Neuronal stem cell (in vitro differentiated cells): ENCODE data around the gene ERVV-1.

Experiments
- DNase-seq: peaks from one replicate; pipeline ENCODE4 v3.0.0-alpha.2; 2013; ENCODE audit warnings: low spot score
- H2AFZ ChIP-seq: one replicate; pipeline ENCODE4 v1.6.1; 2013; ENCODE audit warnings: mild to moderate bottlenecking, low read length, inconsistent platforms
- H2AK5ac ChIP-seq: 2 replicates; pipeline ENCODE4 v1.6.1; 2013; ENCODE audit warnings: low read depth, mild to moderate bottlenecking, inconsistent platforms, low read length, moderate library complexity, mixed read lengths
- H2BK120ac ChIP-seq: 2 replicates; pipeline ENCODE4 v1.6.1; 2013; ENCODE audit warnings: low read depth, mild to moderate bottlenecking, inconsistent platforms, low read length, moderate library complexity, mixed read lengths
- H2BK12ac ChIP-seq: one replicate; pipeline ENCODE4 v1.6.1; 2013; ENCODE audit warnings: low read length, inconsistent platforms
- H2BK15ac ChIP-seq: 2 replicates; pipeline ENCODE4 v1.6.1; 2013; ENCODE audit warnings: mild to moderate bottlenecking, low read length, inconsistent platforms, mixed read lengths
- H2BK5ac ChIP-seq: one replicate; pipeline ENCODE4 v1.6.1; 2013; ENCODE audit warnings: inconsistent platforms, mild to moderate bottlenecking, low read length, moderate library complexity
- H3K14ac ChIP-seq: one replicate; pipeline ENCODE4 v1.6.1; 2013; ENCODE audit warnings: low read length, inconsistent platforms
- H3K18ac ChIP-seq: 2 replicates; pipeline ENCODE4 v1.6.1; 2013; ENCODE audit warnings: low read length, inconsistent platforms
- H3K23ac ChIP-seq: 2 replicates; pipeline ENCODE4 v1.6.1; 2013; ENCODE audit warnings: low read depth, mild to moderate bottlenecking, mixed read lengths, low read length, inconsistent platforms; ENCODE audit not compliant: poor library complexity
- H3K27ac ChIP-seq: replicated peaks from 3 replicates; pipeline ENCODE4 v1.5.1; 2013; ENCODE audit warnings: low read length, inconsistent platforms
- H3K27me3 ChIP-seq, 3 experiments: 2 replicates each; pipeline ENCODE4 v1.6.1; 2013; ENCODE audit warnings: low read length in 3 of 3, mild to moderate bottlenecking in 2 of 3, inconsistent platforms in 1 of 3, low read depth in 1 of 3, mixed read lengths in 1 of 3, moderate library complexity in 1 of 3; ENCODE audit not compliant: control insufficient read depth in 3 of 3, insufficient read depth in 3 of 3
- H3K36me3 ChIP-seq, 2 donors: replicated peaks in 1 of 2; 2 replicates each; pipeline ENCODE4 v1.6.1; 2013; ENCODE audit warnings: low read length in 2 of 2; ENCODE audit not compliant: control insufficient read depth in 2 of 2, insufficient read depth in 2 of 2
- H3K4ac ChIP-seq: 2 replicates; pipeline ENCODE4 v1.6.1; 2013; ENCODE audit warnings: inconsistent platforms, mild to moderate bottlenecking, low read length, moderate library complexity
- H3K4me1 ChIP-seq, 2 donors: 1 replicate in 1 of 2; 2 replicates in 1 of 2; pipeline ENCODE4 v1.6.1; 2013; ENCODE audit warnings: low read length in 2 of 2, low read depth in 1 of 2; ENCODE audit not compliant: control insufficient read depth in 2 of 2, insufficient read depth in 1 of 2
- H3K4me2 ChIP-seq: one replicate; pipeline ENCODE4 v1.6.1; 2013; ENCODE audit warnings: mild to moderate bottlenecking, low read length, inconsistent platforms; ENCODE audit not compliant: insufficient read depth, poor library complexity, severe bottlenecking
- H3K4me3 ChIP-seq, 2 donors: 2 replicates each; pipeline ENCODE4 v1.5.1; 2013; ENCODE audit warnings: low read length in 2 of 2, mild to moderate bottlenecking in 2 of 2, inconsistent platforms in 1 of 2, moderate library complexity in 1 of 2
- H3K79me1 ChIP-seq: one replicate; pipeline ENCODE4 v1.6.1; 2013; ENCODE audit warnings: low read depth, mild to moderate bottlenecking, inconsistent platforms, low read length, moderate library complexity
- H3K9ac ChIP-seq: one replicate; pipeline ENCODE4 v1.6.1; 2013; ENCODE audit warnings: mild to moderate bottlenecking, low read depth, low read length, inconsistent platforms; ENCODE audit not compliant: poor library complexity
- H3K9me3 ChIP-seq, 2 donors: replicated peaks in 1 of 2; 2 replicates each; pipeline versions ENCODE3 to v1.6.1; 2013; ENCODE audit warnings: low read length in 2 of 2, mild to moderate bottlenecking in 2 of 2, inconsistent platforms in 1 of 2, low read depth in 1 of 2, mixed read lengths in 1 of 2, moderate library complexity in 1 of 2; ENCODE audit not compliant: control insufficient read depth in 2 of 2, insufficient read depth in 1 of 2
- H4K8ac ChIP-seq: one replicate; pipeline ENCODE4 v1.6.1; 2013; ENCODE audit warnings: low read depth, mild to moderate bottlenecking, inconsistent platforms, low read length, moderate library complexity
- H4K91ac ChIP-seq: one replicate; pipeline ENCODE4 v1.6.1; 2013; ENCODE audit warnings: low read length, low read depth, mild to moderate bottlenecking, inconsistent platforms; ENCODE audit not compliant: poor library complexity
- WGBS, 2 donors: extraction: QIAGEN DNeasy Blood & Tissue Kit; methylation state at CpG; one replicate each; pipeline ENCODE4 v1.1.7; 2013; ENCODE audit warnings: missing lambda C conversion rate in 2 of 2, mixed read lengths in 1 of 2; ENCODE audit not compliant: insufficient read length in 2 of 2, insufficient replicate concordance in 1 of 2; ENCODE audit errors: extremely low coverage in 2 of 2; 5-methylcytosine and 5-hydroxymethylcytosine counted together

ERVV-1 gene

DNA sequence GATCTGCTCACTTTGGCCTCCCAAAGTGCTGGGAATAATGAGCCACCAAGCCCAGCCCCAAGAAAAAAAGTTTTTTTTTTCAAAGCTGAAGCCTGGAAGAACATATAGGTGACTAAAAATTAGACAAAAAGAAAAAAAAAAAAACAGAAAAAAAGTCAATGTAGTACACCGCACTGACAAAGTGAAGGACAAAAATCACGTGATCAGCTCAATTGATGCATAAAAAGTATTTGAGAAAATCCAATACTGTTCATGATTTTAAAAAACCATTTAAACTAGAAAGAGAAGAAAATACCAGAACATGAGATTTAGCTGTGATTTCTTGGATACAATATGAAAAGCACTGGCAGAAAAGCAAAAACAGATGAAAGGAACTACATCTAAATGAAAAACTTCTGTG, 20.3 kb downstream of the ERVV-1 start:
- WGBS, 2 donors = no CpG with 5 or more reads among the region's 2 CpGs
- H3K4me1 ChIP-seq = peaks cover 1 to 3% of the 10 kb centered on the region in 2 donors

DNA sequence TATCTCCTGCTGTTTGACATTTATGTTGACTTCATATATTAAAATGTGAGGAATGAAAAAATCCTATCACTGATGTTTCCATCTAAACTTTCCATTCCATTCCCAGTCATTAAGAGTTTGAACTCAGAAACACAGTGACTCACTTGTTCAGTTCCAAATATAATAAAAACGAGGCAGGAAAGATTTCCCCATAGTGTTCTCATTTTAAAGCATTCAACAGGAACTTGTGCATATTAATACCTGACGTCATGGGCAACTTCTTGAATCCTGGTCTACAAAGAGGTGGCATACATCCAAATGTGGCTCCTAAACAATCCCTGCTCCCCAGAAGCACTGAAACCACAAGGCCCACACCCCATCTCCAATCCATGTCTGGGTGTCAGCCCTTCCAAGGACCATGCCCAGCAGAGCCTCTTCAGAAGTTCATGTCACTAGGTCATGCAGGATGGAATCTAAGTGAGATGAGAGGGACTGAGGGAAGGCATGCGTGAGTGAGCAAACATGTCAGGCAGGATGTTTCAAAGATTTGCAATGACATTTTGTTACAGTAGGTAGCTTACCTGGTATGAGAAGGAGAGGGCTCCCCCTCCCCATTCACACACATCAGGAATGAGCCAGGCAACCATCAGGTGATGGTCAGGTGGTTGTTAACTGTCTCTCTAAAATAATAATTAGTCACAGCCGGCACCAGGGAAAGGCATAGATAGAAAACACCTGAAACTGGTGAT, 21.4 kb downstream of the ERVV-1 start:
- no peak overlapping the region for H3K4me3 ChIP-seq
- H3K9ac ChIP-seq = no peak overlapping the region
- no peaks in the 10 kb centered on the region for H3K79me1 ChIP-seq
- no peak overlapping the region for H2AFZ ChIP-seq
- H4K8ac ChIP-seq = no peak overlapping the region
- H3K4me2 ChIP-seq = no peak overlapping the region
- no CpG with 5 or more reads among the region's 4 CpGs for WGBS, 2 donors
- no peaks in the 10 kb centered on the region for H3K27me3 ChIP-seq
- H2BK120ac ChIP-seq = no peak overlapping the region
- H3K27ac ChIP-seq = no peak overlapping the region
- no peak overlapping the region for H2AK5ac ChIP-seq
- no peak overlapping the region for H2BK15ac ChIP-seq
- H2BK12ac ChIP-seq = no peak overlapping the region
- H3K4ac ChIP-seq = no peak overlapping the region
- peaks cover 0 to 5% of the 10 kb centered on the region in 2 donors for H3K36me3 ChIP-seq
- no peak overlapping the region for H3K23ac ChIP-seq
- peaks cover 4 to 22% of the 10 kb centered on the region in 2 donors for H3K9me3 ChIP-seq
- no peak overlapping the region for H4K91ac ChIP-seq
- H2BK5ac ChIP-seq = no peak overlapping the region
- H3K18ac ChIP-seq = no peak overlapping the region
- DNase-seq = no peak
- no peak overlapping the region for H3K14ac ChIP-seq
- H3K4me1 ChIP-seq = peaks cover 1 to 3% of the 10 kb centered on the region in 2 donors

More for the DNA sequence above, 20.3 kb downstream of the ERVV-1 start:
- H2BK15ac ChIP-seq = no peak overlapping the region
- H2BK5ac ChIP-seq = no peak overlapping the region
- no peak for DNase-seq
- H4K8ac ChIP-seq = no peak overlapping the region
- no peak overlapping the region for H2BK12ac ChIP-seq
- no peak overlapping the region for H3K9ac ChIP-seq
- no peak overlapping the region for H2AK5ac ChIP-seq
- H2AFZ ChIP-seq = no peak overlapping the region
- H3K36me3 ChIP-seq = peaks cover 0 to 5% of the 10 kb centered on the region in 2 donors
- no peak overlapping the region for H4K91ac ChIP-seq
- H3K27ac ChIP-seq = no peak overlapping the region
- H3K79me1 ChIP-seq = no peaks in the 10 kb centered on the region
- H3K4me3 ChIP-seq = no peak overlapping the region
- H3K14ac ChIP-seq = no peak overlapping the region
- H3K4me2 ChIP-seq = no peak overlapping the region
- H3K18ac ChIP-seq = no peak overlapping the region
- peaks cover 4 to 22% of the 10 kb centered on the region in 2 donors for H3K9me3 ChIP-seq
- no peaks in the 10 kb centered on the region for H3K27me3 ChIP-seq
- H3K23ac ChIP-seq = no peak overlapping the region
- H3K4ac ChIP-seq = no peak overlapping the region
- H2BK120ac ChIP-seq = no peak overlapping the region

DNA sequence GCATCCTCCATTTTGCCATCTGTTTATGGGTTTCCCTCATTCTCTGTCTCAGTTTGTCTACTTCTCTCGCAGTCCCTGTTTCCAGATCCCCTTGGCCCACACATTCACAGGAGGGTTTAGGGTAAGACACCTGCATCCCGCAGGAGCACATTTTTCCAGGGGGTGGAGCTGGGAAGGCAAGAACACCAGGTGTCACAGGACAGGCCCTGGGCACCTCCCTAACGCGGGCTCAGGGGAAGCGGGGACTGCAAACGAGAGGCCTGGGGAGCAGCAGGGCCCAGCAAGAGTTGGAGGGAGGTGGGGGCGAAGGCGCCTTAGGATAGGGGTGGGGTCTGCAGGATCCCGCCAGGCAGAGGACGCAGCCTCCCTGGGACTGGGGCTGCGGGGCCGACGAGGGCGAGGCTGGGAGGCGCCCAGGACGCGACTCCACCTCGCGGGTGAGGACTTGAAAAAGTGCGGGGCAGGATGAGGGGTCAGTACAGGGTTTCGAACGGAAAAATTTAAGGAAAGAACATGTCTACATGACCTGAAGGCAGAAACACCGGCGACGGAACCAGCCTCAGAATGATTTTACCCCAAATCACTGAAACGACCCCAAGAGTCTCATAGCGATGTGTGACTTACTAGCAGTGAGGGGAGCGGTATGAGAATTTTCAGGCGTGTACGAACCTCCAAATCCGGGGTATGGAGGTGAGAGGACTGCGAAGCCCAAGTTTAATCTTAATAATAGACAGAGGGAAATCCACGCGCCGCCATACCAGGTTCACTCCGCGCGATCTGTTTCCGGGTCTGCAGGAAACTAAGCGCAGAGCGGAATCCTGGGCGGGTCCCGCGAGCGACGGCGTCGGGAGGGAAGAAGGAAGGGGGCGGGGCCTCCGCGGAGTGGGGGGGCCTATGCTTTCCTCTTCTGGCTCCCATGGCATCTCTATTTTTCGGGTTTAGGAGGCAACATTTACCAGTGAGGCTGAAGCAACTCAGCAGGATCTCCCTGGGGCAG, 23.7 kb downstream of the ERVV-1 start:
- Histone ChIP-seq H3K36me3 (peaks cover 0 to 5% of the 10 kb centered on the region in 2 donors), H2BK5ac (no peak overlapping the region), H3K23ac (no peak overlapping the region), H2AK5ac (peak overlapping the region; percentile 40), H3K4me3 (peak overlapping the region; percentile 51 to 54), H2AFZ (peak overlapping the region; percentile 79), H3K4me2 (no peak overlapping the region), H3K18ac (peak overlapping the region; percentile 27), H3K4ac (no peak overlapping the region), H2BK15ac (no peak overlapping the region), H2BK12ac (no peak overlapping the region), H4K8ac (no peak overlapping the region), H3K9me3 (peaks cover 7 to 21% of the 10 kb centered on the region in 2 donors), H3K4me1 (peaks cover 1 to 3% of the 10 kb centered on the region in 2 donors), H3K9ac (peak overlapping the region; percentile 63), H4K91ac (no peak overlapping the region), H3K27ac (no peak overlapping the region), H3K14ac (no peak overlapping the region), H2BK120ac (no peak overlapping the region), H3K27me3 (no peaks in the 10 kb centered on the region), H3K79me1 (no peaks in the 10 kb centered on the region)
- no CpG with 5 or more reads among the region's 52 CpGs for WGBS, 2 donors
- DNase-seq = no peak

DNA sequence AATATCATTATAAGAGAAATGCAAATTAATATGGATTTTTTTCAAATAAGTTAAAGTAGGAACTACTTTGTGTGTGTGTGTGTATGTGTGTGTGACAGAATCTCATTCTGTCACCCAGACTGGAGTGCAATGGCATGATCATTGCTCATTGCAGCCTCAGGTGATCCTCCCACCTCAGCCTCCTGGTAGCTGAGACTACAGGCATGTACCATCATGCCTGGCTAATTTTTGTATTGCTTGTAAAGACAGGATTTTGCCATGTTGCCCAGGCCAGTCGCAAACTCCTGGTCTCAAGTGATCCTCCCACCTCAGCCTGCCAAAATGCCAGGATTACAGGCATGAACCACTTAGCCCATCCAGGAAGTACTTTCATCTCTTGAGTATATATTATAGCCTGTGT, 27.6 kb downstream of the ERVV-1 start:
- H3K18ac ChIP-seq = no peak overlapping the region
- no peak overlapping the region for H3K4ac ChIP-seq
- H3K27me3 ChIP-seq = no peaks in the 10 kb centered on the region
- no peak for DNase-seq
- H2BK120ac ChIP-seq = no peak overlapping the region
- no peak overlapping the region for H2BK5ac ChIP-seq
- no peak overlapping the region for H2BK12ac ChIP-seq
- H3K27ac ChIP-seq = no peak overlapping the region
- H3K9me3 ChIP-seq = peaks cover 7 to 8% of the 10 kb centered on the region in 2 donors
- H3K23ac ChIP-seq = no peak overlapping the region
- no CpG with 5 or more reads among the region's 1 CpG for WGBS, 2 donors
- no peaks in the 10 kb centered on the region for H3K79me1 ChIP-seq
- no peak overlapping the region for H2BK15ac ChIP-seq
- H3K9ac ChIP-seq = no peak overlapping the region
- H2AFZ ChIP-seq = no peak overlapping the region
- H3K4me2 ChIP-seq = no peak overlapping the region
- no peak overlapping the region for H4K91ac ChIP-seq
- no peaks in the 10 kb centered on the region for H3K36me3 ChIP-seq
- H4K8ac ChIP-seq = no peak overlapping the region
- no peak overlapping the region for H3K14ac ChIP-seq
- no peak overlapping the region for H3K4me3 ChIP-seq
- H2AK5ac ChIP-seq = no peak overlapping the region
- H3K4me1 ChIP-seq = peaks cover 1 to 3% of the 10 kb centered on the region in 2 donors
